ENCODE results near the gene GOLGA5.
"Not testable (repeated sequence)": the region's sequence is repeated elsewhere in the genome, so short reads cannot be mapped to it uniquely, and the experiment has no call there.

GOLGA5 gene

DNA sequence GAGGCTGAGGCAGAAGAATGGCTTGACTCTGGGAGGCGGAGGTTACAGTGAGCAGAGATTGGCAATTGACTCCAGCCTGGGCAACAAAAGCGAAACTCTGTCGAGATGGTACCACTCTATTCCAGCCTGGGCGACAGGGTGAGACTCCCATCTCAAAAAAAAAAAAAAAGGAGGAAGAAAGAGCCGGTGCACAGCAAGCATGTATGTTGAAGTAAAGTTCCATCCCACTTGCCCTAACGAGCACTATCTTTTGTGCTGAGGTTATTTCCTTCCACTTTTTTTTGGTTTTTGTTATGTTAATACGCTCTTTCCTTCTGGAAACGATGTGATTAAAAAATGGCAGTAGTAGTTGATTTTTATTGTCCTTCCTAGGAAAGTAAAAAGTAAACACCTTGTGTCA is 19.5 kb upstream of the GOLGA5 start:
- TF ChIP-seq, protein P1, sequence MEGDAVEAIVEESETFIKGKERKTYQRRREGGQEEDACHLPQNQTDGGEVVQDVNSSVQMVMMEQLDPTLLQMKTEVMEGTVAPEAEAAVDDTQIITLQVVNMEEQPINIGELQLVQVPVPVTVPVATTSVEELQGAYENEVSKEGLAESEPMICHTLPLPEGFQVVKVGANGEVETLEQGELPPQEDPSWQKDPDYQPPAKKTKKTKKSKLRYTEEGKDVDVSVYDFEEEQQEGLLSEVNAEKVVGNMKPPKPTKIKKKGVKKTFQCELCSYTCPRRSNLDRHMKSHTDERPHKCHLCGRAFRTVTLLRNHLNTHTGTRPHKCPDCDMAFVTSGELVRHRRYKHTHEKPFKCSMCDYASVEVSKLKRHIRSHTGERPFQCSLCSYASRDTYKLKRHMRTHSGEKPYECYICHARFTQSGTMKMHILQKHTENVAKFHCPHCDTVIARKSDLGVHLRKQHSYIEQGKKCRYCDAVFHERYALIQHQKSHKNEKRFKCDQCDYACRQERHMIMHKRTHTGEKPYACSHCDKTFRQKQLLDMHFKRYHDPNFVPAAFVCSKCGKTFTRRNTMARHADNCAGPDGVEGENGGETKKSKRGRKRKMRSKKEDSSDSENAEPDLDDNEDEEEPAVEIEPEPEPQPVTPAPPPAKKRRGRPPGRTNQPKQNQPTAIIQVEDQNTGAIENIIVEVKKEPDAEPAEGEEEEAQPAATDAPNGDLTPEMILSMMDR (IDR thresholded peaks at IDR 0.05; ENCODE audit: insufficient read depth, low read length, poor library complexity, severe bottlenecking): no peak
- no peaks in the 10 kb centered on the region for H3K27me3 ChIP-seq (replicated peaks; ENCODE audit: control insufficient read depth, insufficient read depth, low read length)
- no peak for DNase-seq (ENCODE audit: extremely low read depth, insufficient read length)
- H3K36me3 ChIP-seq (ENCODE audit: control insufficient read depth, insufficient read depth, low read length): no peaks in the 10 kb centered on the region
- H3K4me3 ChIP-seq (replicated peaks; ENCODE audit: low read depth, low read length): no peak overlapping the region

DNA sequence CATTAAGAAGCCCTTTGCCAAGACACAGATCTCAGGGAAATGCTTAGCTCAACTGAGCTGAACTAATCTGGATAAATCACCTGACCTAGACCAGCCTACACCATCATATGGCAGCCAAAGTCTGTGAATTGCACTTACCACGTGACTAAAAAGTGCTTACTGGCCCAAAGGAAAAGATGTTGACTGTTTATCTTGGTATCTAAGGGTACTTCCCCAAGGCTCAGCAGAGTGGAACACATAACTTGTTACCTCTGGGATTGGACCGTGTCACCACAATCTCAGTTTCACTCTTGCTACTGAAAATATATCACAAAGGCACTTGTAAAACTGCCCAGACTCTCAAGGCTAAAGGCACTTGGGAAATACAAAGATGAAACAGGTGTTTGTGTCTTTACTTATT is 18.8 kb upstream of the GOLGA5 start:
- H3K27me3 ChIP-seq (replicated peaks; ENCODE audit: control insufficient read depth, insufficient read depth, low read length); H3K4me3 ChIP-seq (replicated peaks; ENCODE audit: low read depth, low read length); H3K36me3 ChIP-seq (ENCODE audit: control insufficient read depth, insufficient read depth, low read length): not testable (repeated sequence)
- peak; percentile 68 for DNase-seq (ENCODE audit: extremely low read depth, insufficient read length)

DNA sequence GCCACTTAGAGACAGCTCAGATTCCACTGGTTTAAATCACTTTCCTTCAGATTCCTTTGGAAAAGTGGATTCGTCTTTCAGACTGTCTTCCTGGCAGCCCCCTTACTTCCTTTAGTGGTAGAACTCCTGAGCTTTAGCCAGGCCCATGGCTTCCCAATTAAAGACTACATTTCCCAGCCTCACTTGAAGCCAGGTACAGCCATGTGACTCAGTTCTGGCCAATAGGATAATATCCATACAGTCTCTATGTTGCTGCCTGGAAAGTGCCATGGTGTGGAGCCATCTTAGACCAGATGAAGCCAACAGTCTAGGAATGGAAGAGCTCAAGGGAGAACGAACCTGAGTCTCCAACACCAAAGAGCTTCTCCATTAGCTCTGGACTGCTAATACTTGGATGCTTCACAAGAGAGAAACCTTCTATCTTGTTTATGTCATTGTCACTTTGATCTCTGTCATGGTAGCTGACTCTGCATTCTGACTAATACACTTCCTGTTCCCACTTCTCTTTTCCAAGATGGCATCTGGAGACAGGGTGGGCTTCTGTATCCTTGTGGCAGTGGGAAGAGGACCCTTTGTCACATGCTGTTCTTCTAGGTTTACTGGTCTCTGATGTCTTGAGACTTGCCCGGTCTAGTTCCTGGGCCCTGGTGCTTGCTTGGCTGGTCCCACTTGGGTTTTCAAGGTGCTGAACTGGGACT is 15.1 kb upstream of the GOLGA5 start:
- not testable (repeated sequence) for H3K27me3 ChIP-seq (replicated peaks; ENCODE audit: control insufficient read depth, insufficient read depth, low read length); H3K4me3 ChIP-seq (replicated peaks; ENCODE audit: low read depth, low read length); DNase-seq (ENCODE audit: extremely low read depth, insufficient read length); H3K36me3 ChIP-seq (ENCODE audit: control insufficient read depth, insufficient read depth, low read length)

- Histone ChIP-seq H3K27me3 (replicated peaks; ENCODE audit: control insufficient read depth, insufficient read depth, low read length) (no peaks in the 10 kb centered on the region), H3K36me3 (ENCODE audit: control insufficient read depth, insufficient read depth, low read length) (no peaks in the 10 kb centered on the region), H3K4me3 (replicated peaks; ENCODE audit: low read depth, low read length) (no peak overlapping the region)
- TF ChIP-seq, protein P1 (IDR thresholded peaks at IDR 0.05; ENCODE audit: insufficient read depth, low read length, poor library complexity, severe bottlenecking): no peak
- DNase-seq (ENCODE audit: extremely low read depth, insufficient read length): no peak
Measured at GRCh38 chr14:92780444-92781232, 13.5 kb upstream of the GOLGA5 start.

DNA sequence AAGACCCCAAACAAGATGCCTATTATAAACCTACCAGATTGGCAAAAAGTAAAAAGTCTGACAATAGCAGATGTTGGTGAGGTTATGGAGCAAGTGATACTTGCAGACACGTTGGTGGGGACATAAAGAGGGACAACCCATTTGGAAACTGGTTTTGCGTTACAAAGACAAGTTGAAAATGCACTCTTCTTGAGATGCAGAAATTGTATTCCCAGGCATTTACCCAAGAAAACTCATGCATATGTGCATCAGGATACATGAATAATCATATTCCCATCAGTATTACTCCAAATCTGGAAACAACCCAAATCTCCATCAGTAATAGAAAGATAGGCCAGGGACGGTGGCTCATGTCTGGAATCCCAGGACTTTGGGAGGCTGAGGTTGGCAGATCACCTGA is 12.8 kb upstream of the GOLGA5 start:
- DNase-seq (ENCODE audit: extremely low read depth, insufficient read length): no peak
- no peaks in the 10 kb centered on the region for H3K27me3 ChIP-seq (replicated peaks; ENCODE audit: control insufficient read depth, insufficient read depth, low read length)
- TF ChIP-seq, protein P1 (IDR thresholded peaks at IDR 0.05; ENCODE audit: insufficient read depth, low read length, poor library complexity, severe bottlenecking): no peak
- H3K4me3 ChIP-seq (replicated peaks; ENCODE audit: low read depth, low read length): no peak overlapping the region
- H3K36me3 ChIP-seq (ENCODE audit: control insufficient read depth, insufficient read depth, low read length): no peaks in the 10 kb centered on the region

DNA sequence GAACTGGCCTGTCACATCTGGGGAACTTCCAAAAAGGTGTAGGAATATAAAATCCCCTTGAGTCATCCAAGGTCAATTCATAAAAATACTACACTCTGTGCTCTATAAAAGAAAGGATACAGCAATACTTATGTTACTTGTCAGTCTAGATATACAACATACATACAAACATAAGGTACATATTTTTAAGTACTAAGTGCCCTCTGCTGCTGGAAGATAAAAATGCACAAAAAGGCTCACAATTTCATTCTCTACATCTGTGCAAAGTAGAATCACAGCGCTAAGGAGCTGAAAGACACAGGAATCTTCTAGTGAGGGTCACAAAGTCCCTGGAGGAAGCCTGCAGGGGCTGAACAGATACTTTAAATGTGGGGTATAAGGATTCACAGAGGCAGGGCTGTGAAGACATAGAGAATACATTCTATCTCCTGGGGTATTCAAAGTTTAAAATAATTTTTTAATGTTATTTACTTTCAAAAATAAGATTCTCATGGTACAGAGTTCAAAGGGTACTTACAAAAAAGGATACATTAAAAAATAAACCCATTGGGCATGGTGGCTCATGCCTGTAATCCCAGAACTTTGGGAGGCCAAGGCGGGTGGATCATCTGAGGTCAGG is 10.2 kb upstream of the GOLGA5 start:
- peak; percentile 32 for DNase-seq (ENCODE audit: extremely low read depth, insufficient read length)
- no peaks in the 10 kb centered on the region for H3K36me3 ChIP-seq (ENCODE audit: control insufficient read depth, insufficient read depth, low read length)
- no peak overlapping the region for H3K4me3 ChIP-seq (replicated peaks; ENCODE audit: low read depth, low read length)
- no peaks in the 10 kb centered on the region for H3K27me3 ChIP-seq (replicated peaks; ENCODE audit: control insufficient read depth, insufficient read depth, low read length)
- TF ChIP-seq, protein P1 (IDR thresholded peaks at IDR 0.05; ENCODE audit: insufficient read depth, low read length, poor library complexity, severe bottlenecking): peak; percentile 60
